Hypothalamus (tissue), 51 donors: ENCODE data around the gene PGA4.
A peak's percentile ranks its signal among the peaks of the same experiment; 100 is the strongest.
"Not testable (repeated sequence)": the region's sequence is repeated elsewhere in the genome, so short reads cannot be mapped to it uniquely, and the experiment has no call there.

Experiments used
- DNase-seq, 51 donors: peaks; one replicate each; lab custom pipeline; 2025; lab: John Stamatoyannopoulos, UW

Gene PGA4

DNA sequence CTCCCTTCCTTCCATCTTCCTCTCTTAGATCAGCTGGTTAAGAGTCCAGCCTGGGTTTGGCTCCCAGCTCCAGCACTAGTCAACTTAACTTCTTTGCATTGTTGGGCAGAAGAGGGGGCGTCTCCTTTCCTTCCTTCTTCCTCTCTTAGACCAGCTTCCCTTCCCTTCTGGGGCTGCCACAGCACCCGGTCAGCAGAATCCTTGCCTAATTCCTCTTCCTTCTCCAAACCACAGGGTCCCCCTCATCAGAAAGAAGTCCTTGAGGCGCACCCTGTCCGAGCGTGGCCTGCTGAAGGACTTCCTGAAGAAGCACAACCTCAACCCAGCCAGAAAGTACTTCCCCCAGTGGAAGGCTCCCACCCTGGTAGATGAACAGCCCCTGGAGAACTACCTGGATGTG, 18.3 kb upstream of the PGA4 start:
- DNase-seq = not testable (repeated sequence)

DNA sequence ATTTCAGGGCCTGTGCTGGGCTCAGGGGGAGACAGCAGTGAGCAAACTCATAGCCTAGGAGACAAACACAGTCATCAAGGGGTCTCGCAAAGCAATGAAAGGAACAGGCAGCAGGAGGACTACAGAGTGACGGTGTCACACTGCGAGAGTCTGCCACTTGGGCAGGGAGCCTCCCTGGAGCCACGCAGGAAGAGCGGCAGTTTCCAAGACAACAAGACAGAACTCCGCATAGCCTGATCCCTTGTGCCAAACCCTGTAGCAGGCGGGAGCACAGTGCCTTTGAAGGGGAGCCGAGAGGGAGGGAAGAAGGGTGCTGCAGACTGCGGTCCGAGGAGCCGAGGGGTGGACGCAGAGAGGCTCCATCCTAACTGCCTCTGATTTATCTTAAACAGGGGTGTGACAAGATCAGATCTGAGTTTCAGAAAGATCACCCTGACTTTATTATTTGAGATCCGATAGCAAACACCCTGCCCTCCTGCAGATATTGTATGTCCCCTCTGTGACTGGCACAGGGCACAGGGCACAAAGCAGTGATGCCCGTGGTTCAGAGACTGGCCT, 17.6 kb upstream of the PGA4 start:
- peak in 4 of 51 donors; percentile 4 to 19 (median 6) for DNase-seq

DNA sequence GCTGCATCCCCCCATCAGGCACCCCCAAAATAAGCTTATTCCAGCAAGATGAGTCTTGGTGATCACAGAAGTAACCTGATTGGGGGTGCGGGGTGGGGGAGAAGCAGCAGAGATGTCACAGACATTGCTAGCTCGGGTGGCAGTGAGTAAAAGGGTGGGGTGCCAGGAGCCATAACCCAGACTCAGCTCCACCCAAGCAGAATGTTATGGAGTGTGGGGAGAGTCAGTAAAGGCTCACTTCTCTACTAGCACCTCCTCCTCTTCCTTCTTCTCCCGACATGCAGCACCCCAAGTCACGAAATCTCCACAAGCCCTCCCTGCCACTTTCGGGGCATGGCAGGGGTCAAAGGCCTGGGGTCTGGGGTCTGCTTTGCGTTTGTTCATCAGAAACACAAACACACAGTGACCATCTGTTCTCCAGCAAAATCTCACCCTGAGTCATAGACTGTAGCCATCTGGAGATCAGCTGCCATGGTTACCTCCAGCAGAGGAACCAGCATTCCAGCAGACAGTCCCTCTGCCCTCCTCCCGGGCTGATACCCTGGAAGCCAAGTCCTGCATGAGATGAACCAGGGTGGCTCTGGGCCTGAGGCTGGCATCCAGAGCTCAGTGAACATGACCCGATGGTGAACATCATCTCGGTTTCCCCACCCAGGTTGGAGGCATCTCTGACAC, 14.4 kb upstream of the PGA4 start:
- not testable (repeated sequence) for DNase-seq

DNA sequence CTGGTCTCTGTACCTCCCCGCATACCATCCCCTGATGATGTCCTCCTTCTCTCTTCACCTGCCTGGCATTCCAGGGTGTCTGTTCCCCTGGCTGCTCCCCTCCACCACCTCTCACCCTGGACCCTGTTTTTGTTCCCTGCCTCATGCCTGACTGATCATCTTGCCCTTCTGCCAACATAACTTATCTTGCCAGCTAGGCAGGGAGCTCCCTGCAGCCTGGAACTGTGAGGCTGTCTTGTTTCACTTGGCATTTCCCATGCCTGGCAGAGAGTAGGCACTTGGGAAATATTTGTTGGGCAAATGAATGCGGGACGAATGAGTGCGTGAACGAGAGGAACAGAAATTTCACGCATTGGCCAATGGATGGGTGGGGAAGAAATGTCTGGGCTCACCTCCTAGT, 11.5 kb upstream of the PGA4 start:
- DNase-seq = not testable (repeated sequence)

DNA sequence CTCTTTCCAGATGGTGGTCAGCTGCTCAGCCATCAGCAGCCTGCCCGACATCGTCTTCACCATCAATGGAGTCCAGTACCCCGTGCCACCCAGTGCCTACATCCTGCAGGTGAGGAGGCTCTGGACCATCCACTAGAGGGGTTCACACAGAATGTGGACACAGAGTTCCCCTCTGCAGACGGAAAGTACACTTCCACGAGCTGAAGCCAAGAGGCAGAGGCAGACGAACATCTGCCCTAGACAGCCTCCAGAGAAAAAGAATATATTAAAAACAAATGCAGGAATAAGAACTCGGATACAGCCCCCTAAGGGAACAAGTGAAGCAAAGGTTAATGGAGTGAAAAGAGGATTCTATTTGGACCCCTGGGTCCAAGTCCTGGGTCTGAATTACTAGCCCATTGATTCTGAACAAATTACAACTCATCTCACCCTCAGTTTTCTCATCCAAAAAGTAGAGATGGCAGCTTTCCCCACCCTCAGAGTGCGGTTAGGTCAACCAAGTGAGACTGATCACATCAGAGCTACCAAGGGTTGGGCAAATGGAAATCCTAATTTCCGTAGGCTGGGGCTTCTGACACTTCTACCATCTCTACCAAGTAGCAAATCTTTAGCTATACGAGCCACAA, 10.7 kb upstream of the PGA4 start:
- DNase-seq = not testable (repeated sequence)

DNA sequence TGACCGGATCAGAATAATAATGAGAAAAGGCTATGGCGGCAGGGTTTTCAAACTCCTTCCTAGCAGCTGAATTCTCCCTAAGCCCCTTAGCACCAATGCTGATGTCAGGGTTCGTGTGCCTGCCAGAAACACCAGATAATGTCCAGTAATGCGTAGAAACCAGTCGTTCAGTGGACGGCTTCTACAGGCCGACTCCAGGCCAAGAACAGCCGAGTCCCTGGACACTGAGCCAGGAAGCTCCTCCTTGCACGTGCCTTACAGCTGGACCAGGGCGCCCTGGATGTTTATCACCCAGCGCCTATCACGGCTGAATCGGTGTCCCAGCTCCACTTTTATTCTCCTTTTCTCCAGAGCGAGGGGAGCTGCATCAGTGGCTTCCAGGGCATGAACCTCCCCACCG, 9.9 kb upstream of the PGA4 start:
- not testable (repeated sequence) for DNase-seq

DNA sequence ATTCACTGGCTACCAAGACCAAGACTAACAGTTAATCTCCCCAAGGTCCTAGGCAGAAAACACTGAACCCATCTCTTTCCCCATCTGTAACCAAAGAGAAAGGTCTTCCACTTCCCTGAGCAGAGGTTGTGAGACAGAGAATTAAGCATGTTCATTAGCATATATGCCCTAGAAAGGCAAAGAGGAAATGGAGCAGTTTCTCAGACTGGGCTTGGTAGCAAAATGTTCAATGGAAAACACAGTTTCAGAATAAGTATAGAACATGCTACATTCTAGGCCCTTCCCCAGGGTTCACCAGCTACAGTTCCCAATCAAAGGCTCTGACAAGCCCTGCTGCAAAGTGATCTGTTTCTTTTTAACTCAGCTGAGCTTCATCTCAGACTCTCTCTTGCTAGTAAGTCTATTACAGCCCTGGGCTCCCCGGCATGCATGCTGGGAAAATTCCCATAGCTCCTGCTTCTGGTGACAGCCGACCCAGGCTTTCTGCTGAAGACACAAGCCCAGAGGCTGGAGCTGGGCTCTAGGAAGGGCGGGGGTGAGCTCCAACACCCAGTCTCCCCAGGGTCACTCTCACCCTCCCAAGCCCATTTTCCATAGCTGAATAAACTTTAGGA, 8.3 kb upstream of the PGA4 start:
- not testable (repeated sequence) for DNase-seq

DNA sequence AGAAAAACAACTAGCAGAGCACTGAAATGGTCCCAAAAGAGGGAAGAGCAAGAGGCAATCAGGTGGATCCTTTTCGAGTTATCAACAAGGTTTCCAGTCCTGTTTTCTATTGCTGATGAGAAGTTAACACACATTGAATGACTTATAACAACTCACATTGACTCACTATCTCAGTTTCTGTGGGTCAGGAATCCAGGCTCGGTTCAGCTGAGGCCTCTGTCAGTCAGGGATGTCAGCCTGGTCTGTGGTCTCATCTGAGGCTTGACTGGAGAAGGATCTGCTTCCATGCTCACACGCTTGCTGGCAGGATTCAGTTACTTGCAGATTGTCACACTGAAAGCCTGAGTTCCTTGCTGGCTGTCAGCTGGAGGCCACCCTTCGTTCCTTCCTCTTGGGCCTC, 3.8 kb upstream of the PGA4 start:
- not testable (repeated sequence) for DNase-seq

DNA sequence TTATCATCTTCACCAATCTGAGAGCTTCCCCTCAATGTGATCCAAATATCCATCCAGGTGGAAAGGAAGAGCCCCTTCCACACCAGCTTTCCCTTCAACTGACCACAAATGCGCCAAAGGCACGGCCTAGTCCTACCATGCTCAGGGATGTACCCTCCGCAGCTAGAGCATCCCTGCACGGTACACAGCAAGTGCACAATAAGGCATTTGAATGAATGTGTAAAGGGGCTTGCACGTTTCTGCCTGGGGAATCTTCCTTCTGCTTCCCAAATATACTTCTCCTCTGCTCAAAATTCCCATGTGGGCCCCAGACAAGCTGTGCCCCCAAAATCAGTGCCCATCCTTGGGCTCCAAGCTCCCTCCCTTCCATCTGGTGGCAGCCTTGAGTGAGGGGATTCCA, 3.1 kb upstream of the PGA4 start:
- DNase-seq = not testable (repeated sequence)

DNA sequence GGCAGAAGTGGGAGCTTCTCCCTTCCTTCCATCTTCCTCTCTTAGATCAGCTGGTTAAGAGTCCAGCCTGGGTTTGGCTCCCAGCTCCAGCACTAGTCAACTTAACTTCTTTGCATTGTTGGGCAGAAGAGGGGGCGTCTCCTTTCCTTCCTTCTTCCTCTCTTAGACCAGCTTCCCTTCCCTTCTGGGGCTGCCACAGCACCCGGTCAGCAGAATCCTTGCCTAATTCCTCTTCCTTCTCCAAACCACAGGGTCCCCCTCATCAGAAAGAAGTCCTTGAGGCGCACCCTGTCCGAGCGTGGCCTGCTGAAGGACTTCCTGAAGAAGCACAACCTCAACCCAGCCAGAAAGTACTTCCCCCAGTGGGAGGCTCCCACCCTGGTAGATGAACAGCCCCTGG, 545 bp downstream of the PGA4 start:
- DNase-seq = not testable (repeated sequence)

DNA sequence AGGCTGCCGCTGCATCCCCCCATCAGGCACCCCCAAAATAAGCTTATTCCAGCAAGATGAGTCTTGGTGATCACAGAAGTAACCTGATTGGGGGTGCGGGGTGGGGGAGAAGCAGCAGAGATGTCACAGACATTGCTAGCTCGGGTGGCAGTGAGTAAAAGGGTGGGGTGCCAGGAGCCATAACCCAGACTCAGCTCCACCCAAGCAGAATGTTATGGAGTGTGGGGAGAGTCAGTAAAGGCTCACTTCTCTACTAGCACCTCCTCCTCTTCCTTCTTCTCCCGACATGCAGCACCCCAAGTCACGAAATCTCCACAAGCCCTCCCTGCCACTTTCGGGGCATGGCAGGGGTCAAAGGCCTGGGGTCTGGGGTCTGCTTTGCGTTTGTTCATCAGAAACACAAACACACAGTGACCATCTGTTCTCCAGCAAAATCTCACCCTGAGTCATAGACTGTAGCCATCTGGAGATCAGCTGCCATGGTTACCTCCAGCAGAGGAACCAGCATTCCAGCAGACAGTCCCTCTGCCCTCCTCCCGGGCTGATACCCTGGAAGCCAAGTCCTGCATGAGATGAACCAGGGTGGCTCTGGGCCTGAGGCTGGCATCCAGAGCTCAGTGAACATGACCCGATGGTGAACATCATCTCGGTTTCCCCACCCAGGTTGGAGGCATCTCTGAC, 4.5 kb downstream of the PGA4 start:
- not testable (repeated sequence) for DNase-seq

DNA sequence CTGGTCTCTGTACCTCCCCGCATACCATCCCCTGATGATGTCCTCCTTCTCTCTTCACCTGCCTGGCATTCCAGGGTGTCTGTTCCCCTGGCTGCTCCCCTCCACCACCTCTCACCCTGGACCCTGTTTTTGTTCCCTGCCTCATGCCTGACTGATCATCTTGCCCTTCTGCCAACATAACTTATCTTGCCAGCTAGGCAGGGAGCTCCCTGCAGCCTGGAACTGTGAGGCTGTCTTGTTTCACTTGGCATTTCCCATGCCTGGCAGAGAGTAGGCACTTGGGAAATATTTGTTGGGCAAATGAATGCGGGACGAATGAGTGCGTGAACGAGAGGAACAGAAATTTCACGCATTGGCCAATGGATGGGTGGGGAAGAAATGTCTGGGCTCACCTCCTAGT, 7.3 kb downstream of the PGA4 start:
- not testable (repeated sequence) for DNase-seq

DNA sequence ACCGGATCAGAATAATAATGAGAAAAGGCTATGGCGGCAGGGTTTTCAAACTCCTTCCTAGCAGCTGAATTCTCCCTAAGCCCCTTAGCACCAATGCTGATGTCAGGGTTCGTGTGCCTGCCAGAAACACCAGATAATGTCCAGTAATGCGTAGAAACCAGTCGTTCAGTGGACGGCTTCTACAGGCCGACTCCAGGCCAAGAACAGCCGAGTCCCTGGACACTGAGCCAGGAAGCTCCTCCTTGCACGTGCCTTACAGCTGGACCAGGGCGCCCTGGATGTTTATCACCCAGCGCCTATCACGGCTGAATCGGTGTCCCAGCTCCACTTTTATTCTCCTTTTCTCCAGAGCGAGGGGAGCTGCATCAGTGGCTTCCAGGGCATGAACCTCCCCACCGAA, 8.9 kb downstream of the PGA4 start:
- not testable (repeated sequence) for DNase-seq

DNA sequence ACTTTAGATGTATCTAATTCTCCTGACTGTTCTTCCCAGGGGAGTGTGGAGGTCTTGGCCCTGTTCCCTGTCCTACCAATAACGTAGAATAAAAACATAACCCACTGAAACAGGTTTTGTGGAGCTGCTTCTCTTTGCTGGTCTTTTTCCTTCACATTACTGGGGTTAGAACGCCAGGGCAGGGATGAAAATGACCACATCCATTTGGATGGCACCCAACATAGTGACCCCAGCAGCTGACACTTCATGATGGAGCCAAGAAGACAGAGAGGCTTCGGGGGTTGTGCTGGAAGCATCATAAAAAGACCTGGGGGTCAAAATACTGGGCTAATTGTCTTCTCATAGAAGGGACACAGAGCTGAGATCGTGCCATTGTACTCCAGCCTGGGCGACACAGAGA, 9.4 kb downstream of the PGA4 start:
- DNase-seq = not testable (repeated sequence)

DNA sequence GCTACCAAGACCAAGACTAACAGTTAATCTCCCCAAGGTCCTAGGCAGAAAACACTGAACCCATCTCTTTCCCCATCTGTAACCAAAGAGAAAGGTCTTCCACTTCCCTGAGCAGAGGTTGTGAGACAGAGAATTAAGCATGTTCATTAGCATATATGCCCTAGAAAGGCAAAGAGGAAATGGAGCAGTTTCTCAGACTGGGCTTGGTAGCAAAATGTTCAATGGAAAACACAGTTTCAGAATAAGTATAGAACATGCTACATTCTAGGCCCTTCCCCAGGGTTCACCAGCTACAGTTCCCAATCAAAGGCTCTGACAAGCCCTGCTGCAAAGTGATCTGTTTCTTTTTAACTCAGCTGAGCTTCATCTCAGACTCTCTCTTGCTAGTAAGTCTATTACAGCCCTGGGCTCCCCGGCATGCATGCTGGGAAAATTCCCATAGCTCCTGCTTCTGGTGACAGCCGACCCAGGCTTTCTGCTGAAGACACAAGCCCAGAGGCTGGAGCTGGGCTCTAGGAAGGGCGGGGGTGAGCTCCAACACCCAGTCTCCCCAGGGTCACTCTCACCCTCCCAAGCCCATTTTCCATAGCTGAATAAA, 10.5 kb downstream of the PGA4 start:
- DNase-seq = not testable (repeated sequence)

DNA sequence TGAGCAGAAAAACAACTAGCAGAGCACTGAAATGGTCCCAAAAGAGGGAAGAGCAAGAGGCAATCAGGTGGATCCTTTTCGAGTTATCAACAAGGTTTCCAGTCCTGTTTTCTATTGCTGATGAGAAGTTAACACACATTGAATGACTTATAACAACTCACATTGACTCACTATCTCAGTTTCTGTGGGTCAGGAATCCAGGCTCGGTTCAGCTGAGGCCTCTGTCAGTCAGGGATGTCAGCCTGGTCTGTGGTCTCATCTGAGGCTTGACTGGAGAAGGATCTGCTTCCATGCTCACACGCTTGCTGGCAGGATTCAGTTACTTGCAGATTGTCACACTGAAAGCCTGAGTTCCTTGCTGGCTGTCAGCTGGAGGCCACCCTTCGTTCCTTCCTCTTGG, 15.0 kb downstream of the PGA4 start:
- not testable (repeated sequence) for DNase-seq

DNA sequence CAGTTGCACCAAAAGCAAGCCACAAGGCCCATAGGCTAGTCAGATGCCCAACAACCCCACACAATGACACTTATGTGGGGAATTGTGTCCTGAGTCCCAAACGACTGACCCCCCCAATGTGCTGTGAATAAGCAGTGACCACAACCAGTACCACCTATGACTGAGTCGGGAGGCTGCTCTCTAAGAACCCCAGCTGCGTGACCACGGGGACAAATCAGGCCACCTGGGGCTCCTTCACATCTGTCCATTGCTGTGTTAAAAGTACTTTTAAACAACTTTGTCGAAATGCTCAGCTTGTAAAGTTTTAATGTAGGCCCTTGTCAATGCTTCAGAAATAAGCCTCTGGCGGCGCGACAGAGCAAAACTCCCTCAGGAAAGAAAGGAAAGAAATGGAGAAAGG, 18.1 kb downstream of the PGA4 start:
- not testable (repeated sequence) for DNase-seq

DNA sequence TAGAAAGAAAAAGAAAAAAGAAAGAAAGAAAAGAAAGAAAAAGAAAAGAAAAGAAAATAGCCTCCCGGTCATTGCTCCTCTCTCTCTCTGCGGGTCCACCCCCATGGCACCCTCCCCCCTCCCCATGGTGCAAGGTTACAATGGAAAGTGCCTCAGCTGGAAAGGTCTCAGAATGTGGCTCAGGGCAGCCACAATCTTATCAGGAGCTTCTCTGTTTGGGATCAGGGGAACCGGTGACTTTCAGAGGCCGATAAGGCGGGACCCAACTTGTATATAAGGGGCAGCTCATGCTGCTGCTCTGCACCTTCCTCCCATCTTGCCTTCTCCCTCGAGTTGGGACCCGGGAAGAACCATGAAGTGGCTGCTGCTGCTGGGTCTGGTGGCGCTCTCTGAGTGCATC, 18.7 kb downstream of the PGA4 start, which contains the start of gene PGA5:
PGA5 (plus strand) TSS at position 301 of the 400 bp plus-strand sequence; CDS start at position 353, 52 bp downstream.
- DNase-seq = not testable (repeated sequence)

DNA sequence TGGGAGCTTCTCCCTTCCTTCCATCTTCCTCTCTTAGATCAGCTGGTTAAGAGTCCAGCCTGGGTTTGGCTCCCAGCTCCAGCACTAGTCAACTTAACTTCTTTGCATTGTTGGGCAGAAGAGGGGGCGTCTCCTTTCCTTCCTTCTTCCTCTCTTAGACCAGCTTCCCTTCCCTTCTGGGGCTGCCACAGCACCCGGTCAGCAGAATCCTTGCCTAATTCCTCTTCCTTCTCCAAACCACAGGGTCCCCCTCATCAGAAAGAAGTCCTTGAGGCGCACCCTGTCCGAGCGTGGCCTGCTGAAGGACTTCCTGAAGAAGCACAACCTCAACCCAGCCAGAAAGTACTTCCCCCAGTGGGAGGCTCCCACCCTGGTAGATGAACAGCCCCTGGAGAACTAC, 19.4 kb downstream of the PGA4 start:
- not testable (repeated sequence) for DNase-seq

DNA sequence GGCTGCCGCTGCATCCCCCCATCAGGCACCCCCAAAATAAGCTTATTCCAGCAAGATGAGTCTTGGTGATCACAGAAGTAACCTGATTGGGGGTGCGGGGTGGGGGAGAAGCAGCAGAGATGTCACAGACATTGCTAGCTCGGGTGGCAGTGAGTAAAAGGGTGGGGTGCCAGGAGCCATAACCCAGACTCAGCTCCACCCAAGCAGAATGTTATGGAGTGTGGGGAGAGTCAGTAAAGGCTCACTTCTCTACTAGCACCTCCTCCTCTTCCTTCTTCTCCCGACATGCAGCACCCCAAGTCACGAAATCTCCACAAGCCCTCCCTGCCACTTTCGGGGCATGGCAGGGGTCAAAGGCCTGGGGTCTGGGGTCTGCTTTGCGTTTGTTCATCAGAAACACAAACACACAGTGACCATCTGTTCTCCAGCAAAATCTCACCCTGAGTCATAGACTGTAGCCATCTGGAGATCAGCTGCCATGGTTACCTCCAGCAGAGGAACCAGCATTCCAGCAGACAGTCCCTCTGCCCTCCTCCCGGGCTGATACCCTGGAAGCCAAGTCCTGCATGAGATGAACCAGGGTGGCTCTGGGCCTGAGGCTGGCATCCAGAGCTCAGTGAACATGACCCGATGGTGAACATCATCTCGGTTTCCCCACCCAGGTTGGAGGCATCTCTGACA, 23.3 kb downstream of the PGA4 start:
- not testable (repeated sequence) for DNase-seq
